CD14-positive monocyte (primary cell): ENCODE results near the gene FN1. TPM values are rescaled to one million over a fixed set of nuclear protein-coding genes. Genes with fewer than 3 reads are reported as not detected.

ENCODE experiments used
- DNase-seq, 3 donors: peaks; one replicate each; pipeline ENCODE4 v3.0.0-alpha.2; 2011 to 2022
- H2AFZ ChIP-seq: 2 replicates; pipeline ENCODE4 v1.6.0; 2012; ENCODE audit warnings: mild to moderate bottlenecking, low read depth, low read length, inconsistent platforms; ENCODE audit not compliant: insufficient read depth, poor library complexity, severe bottlenecking
- H3K27ac ChIP-seq, 2 donors: 1 replicate in 1 of 2; 2 replicates in 1 of 2; pipeline ENCODE4 v1.5.1; 2012 to 2013; ENCODE audit warnings: low read length in 2 of 2, control low read depth in 1 of 2, inconsistent platforms in 1 of 2, low read depth in 1 of 2, mild to moderate bottlenecking in 1 of 2
- H3K27me3 ChIP-seq, 2 donors: one replicate each; pipeline versions ENCODE4 v1.6.0 to v1.6.1; 2011 to 2013; ENCODE audit warnings: low read length in 2 of 2; ENCODE audit not compliant: control insufficient read depth in 2 of 2, insufficient read depth in 2 of 2
- H3K36me3 ChIP-seq, 2 donors: replicated peaks in 1 of 2; 1 replicate in 1 of 2; 2 replicates in 1 of 2; pipeline versions ENCODE4 v1.5.1 to v1.6.1; 2012 to 2013; ENCODE audit warnings: low read length in 2 of 2, control low read depth in 1 of 2, inconsistent platforms in 1 of 2, mild to moderate bottlenecking in 1 of 2; ENCODE audit not compliant: insufficient read depth in 2 of 2, control insufficient read depth in 1 of 2
- H3K4me1 ChIP-seq, 2 donors: 1 replicate in 1 of 2; 2 replicates in 1 of 2; pipeline versions ENCODE4 v1.5.1 to v1.6.1; 2012 to 2013; ENCODE audit warnings: low read length in 2 of 2, control low read depth in 1 of 2, inconsistent platforms in 1 of 2, mild to moderate bottlenecking in 1 of 2, moderate library complexity in 1 of 2; ENCODE audit not compliant: insufficient read depth in 2 of 2, control insufficient read depth in 1 of 2
- H3K4me2 ChIP-seq: replicated peaks from 2 replicates; pipeline ENCODE3; 2012; ENCODE audit warnings: low read length, moderate library complexity, mild to moderate bottlenecking; ENCODE audit not compliant: poor library complexity, severe bottlenecking; ENCODE audit errors: extremely low read depth
- H3K4me3 ChIP-seq, 3 experiments: fragments of 200-600 bp in 1 of 3; sonication (generic) in 1 of 3; replicated peaks in 1 of 3; 1 replicate in 2 of 3; 2 replicates in 1 of 3; pipeline ENCODE4 v1.5.1; 2011 to 2013; ENCODE audit warnings: low read length in 3 of 3, mild to moderate bottlenecking in 3 of 3, control low read depth in 2 of 3, low read depth in 2 of 3, inconsistent platforms in 1 of 3, moderate library complexity in 1 of 3
- H3K79me2 ChIP-seq: 2 replicates; pipeline ENCODE4 v1.6.0; 2012; ENCODE audit warnings: mild to moderate bottlenecking, control low read depth, inconsistent platforms, low read length, moderate library complexity; ENCODE audit not compliant: insufficient read depth
- H3K9ac ChIP-seq: 2 replicates; pipeline ENCODE4 v1.6.0; 2017; ENCODE audit warnings: low read length, mild to moderate bottlenecking; ENCODE audit not compliant: insufficient read depth, poor library complexity, severe bottlenecking
- H3K9me3 ChIP-seq, 2 donors: replicated peaks in 1 of 2; 1 replicate in 1 of 2; 2 replicates in 1 of 2; pipeline versions ENCODE4 v1.5.1 to v1.6.1; 2012 to 2013; ENCODE audit warnings: low read length in 2 of 2, control low read depth in 1 of 2; ENCODE audit not compliant: control insufficient read depth in 1 of 2, insufficient read depth in 1 of 2
- H4K20me1 ChIP-seq: 2 replicates; pipeline ENCODE4 v1.6.0; 2012; ENCODE audit warnings: mild to moderate bottlenecking, low read length, control low read depth, moderate library complexity; ENCODE audit not compliant: insufficient read depth
- H3K27ac Mint-ChIP-seq, 7 donors: one replicate each; pipeline ENCODE4 v1.8.0; 2020; ENCODE audit warnings: mild to moderate bottlenecking in 7 of 7, mixed read lengths in 7 of 7, moderate library complexity in 6 of 7, inconsistent platforms in 2 of 7
- H3K27me3 Mint-ChIP-seq, 3 donors: one replicate each; pipeline ENCODE4 v1.8.0; 2021 to 2022; ENCODE audit warnings: low read depth in 3 of 3, mild to moderate bottlenecking in 3 of 3, mixed read lengths in 3 of 3, moderate library complexity in 3 of 3, inconsistent platforms in 1 of 3
- H3K36me3 Mint-ChIP-seq, 2 donors: one replicate each; pipeline ENCODE4 v1.8.0; 2020; ENCODE audit warnings: mixed read lengths in 2 of 2, inconsistent platforms in 1 of 2, mild to moderate bottlenecking in 1 of 2
- H3K4me1 Mint-ChIP-seq: one replicate; pipeline ENCODE4 v1.8.0; 2020; ENCODE audit warnings: mild to moderate bottlenecking, mixed read lengths
- H3K4me3 Mint-ChIP-seq, 2 donors: one replicate each; pipeline ENCODE4 v1.8.0; 2020; ENCODE audit warnings: mild to moderate bottlenecking in 2 of 2, mixed read lengths in 2 of 2, moderate library complexity in 1 of 2
- H3K9me3 Mint-ChIP-seq, 7 donors: one replicate each; pipeline ENCODE4 v1.8.0; 2020 to 2022; ENCODE audit warnings: mixed read lengths in 7 of 7, mild to moderate bottlenecking in 6 of 7, moderate library complexity in 6 of 7, inconsistent platforms in 2 of 7
- CTCF ChIP-seq: fragments of 200-600 bp; IDR thresholded peaks from one replicate; pipeline ENCODE4 v1.8.0; 2022; ENCODE audit warnings: antibody characterized with exemption, mild to moderate bottlenecking
- WGBS: methylation state at CpG from one replicate; pipeline ENCODE4 v1.1.5; 2013; ENCODE audit warnings: missing lambda C conversion rate; ENCODE audit not compliant: insufficient coverage; 5-methylcytosine and 5-hydroxymethylcytosine counted together
- intact Hi-C, 2 donors: fragments of 100-400 bp; cut with micrococcal nuclease; formaldehyde crosslinking; loops; one replicate each; pipeline versions ENCODE4 v1.15.0 to v1.15.1; 2023
- polyA plus RNA-seq, 3 donors: library from polyadenylated mRNA; depleted of rRNA in 1 of 3; unstranded in 2 of 3; stranded (reverse) in 1 of 3; fragments of 300-500 nt in 2 of 3; fragments of >200 nt in 1 of 3; fragmentation: Illumina TruSeq in 2 of 3; gene quantifications; 1 replicate in 2 of 3; 2 replicates in 1 of 3; pipeline ENCODE4 v1.2.3, GENCODE V29; 2012 to 2021

Gene FN1
- polyA plus RNA-seq, 3 donors, result 0.21 to 0.72 (median 0.23) TPM

- Histone ChIP-seq H3K4me1 (no peaks in the 10 kb centered on the region), H3K79me2 (no peaks in the 10 kb centered on the region), H3K27ac (no peak overlapping the region), H4K20me1 (no peaks in the 10 kb centered on the region), H3K27me3 (peaks cover 6 to 11% of the 10 kb centered on the region in 2 donors), H3K4me2 (no peak overlapping the region), H3K9ac (no peak overlapping the region), H3K9me3 (no peaks in the 10 kb centered on the region), H3K36me3 (no peaks in the 10 kb centered on the region), H2AFZ (no peak overlapping the region), H3K4me3 (no peak overlapping the region)
- Mint-ChIP-seq H3K27ac (no peak overlapping the region), H3K4me1 (no peaks in the 10 kb centered on the region), H3K4me3 (peak overlapping the region in 1 of 2 donors; percentile 33), H3K36me3 (no peaks in the 10 kb centered on the region), H3K9me3 (no peaks in the 10 kb centered on the region), H3K27me3 (peaks cover 3 to 24% (median 9%) of the 10 kb centered on the region in 3 donors)
- WGBS, result 88% methylated on average over 3 of the region's 4 CpGs
- no peak for TF ChIP-seq CTCF
- intact Hi-C loops, result no loop called here
- no peak for DNase-seq
Observed at GRCh38 chr2:215417400-215417951, 18.4 kb downstream of the FN1 start.

- H3K36me3 Mint-ChIP-seq, result no peaks in the 10 kb centered on the region
- no peak overlapping the region for H3K27ac Mint-ChIP-seq
- H3K27me3 Mint-ChIP-seq, result peaks cover 0 to 19% (median 6%) of the 10 kb centered on the region in 3 donors
- no peaks in the 10 kb centered on the region for H3K4me1 ChIP-seq
- H3K27me3 ChIP-seq, result peaks cover 4 to 11% of the 10 kb centered on the region in 2 donors
- DNase-seq, result no peak
- intact Hi-C loops, result no loop called here
- H3K4me2 ChIP-seq, result no peak overlapping the region
- H3K4me3 ChIP-seq, result no peak overlapping the region
- 90% methylated on average over 2 of the region's 2 CpGs for WGBS
- no peaks in the 10 kb centered on the region for H4K20me1 ChIP-seq
- H3K9me3 ChIP-seq, result no peaks in the 10 kb centered on the region
- H2AFZ ChIP-seq, result no peak overlapping the region
- TF ChIP-seq CTCF, result no peak
- H3K36me3 ChIP-seq, result no peaks in the 10 kb centered on the region
- no peak overlapping the region for H3K4me3 Mint-ChIP-seq
- no peak overlapping the region for H3K27ac ChIP-seq
- H3K9me3 Mint-ChIP-seq, result peaks cover 0 to 3% (median 0%) of the 10 kb centered on the region in 7 donors
- H3K4me1 Mint-ChIP-seq, result no peaks in the 10 kb centered on the region
- no peaks in the 10 kb centered on the region for H3K79me2 ChIP-seq
- H3K9ac ChIP-seq, result no peak overlapping the region
Observed at GRCh38 chr2:215416656-215417055, 19.2 kb downstream of the FN1 start.
